A673 (cell line): Measurements from ENCODE around the gene NTN3. TPM values are rescaled to one million over a fixed set of nuclear protein-coding genes. Genes with fewer than 3 reads are reported as not detected.

Source experiments
- BruUV-seq: library from RNA; stranded (reverse); fragments of 400-500 nt; replicated peaks from 2 replicates; lab custom pipeline; 2021; lab: Mats Ljungman, UMichigan
- CTCF ChIA-PET: fragments of 300-600 bp; sonication (Branson Sonifier 250); formaldehyde crosslinking; loops from one replicate; lab custom pipeline; 2022; ENCODE audit warnings: antibody characterized with exemption; lab: Charles Lee
- POLR2A ChIA-PET: fragments of 300-600 bp; sonication (Branson Sonifier 250); formaldehyde crosslinking; loops from one replicate; lab custom pipeline; 2022; ENCODE audit warnings: antibody characterized with exemption; ENCODE audit not compliant: low non-redundant PET; lab: Charles Lee
- DNase-seq: peaks from one replicate; pipeline ENCODE4 v3.0.0-alpha.2; 2015; ENCODE audit warnings: low spot score
- H3K27ac ChIP-seq: fragments of 200-600 bp; sonication (generic); 2 replicates; pipeline ENCODE4 v1.5.1; 2016; ENCODE audit warnings: mixed run types, low read depth, mild to moderate bottlenecking, mixed read lengths, antibody characterized with exemption, low read length; ENCODE audit not compliant: poor library complexity, severe bottlenecking
- H3K27me3 ChIP-seq: fragments of 200-600 bp; sonication (generic); replicated peaks from 2 replicates; pipeline ENCODE4 v1.6.1; 2017; ENCODE audit warnings: mixed run types, low read depth, mild to moderate bottlenecking, mixed read lengths, antibody characterized with exemption, low read length; ENCODE audit not compliant: insufficient read depth, poor library complexity
- H3K36me3 ChIP-seq: fragments of 200-600 bp; sonication (generic); 2 replicates; pipeline ENCODE4 v1.6.1; 2016; ENCODE audit warnings: mixed run types, mild to moderate bottlenecking, mixed read lengths, antibody characterized with exemption, low read length; ENCODE audit not compliant: insufficient read depth, poor library complexity, severe bottlenecking
- H3K4me1 ChIP-seq: fragments of 200-600 bp; sonication (generic); 2 replicates; pipeline ENCODE4 v1.6.1; 2017; ENCODE audit warnings: mixed run types, mild to moderate bottlenecking, mixed read lengths, antibody characterized with exemption, low read length; ENCODE audit not compliant: insufficient read depth, poor library complexity, severe bottlenecking
- H3K4me3 ChIP-seq: fragments of 200-600 bp; sonication (generic); 2 replicates; pipeline ENCODE4 v1.5.1; 2016; ENCODE audit warnings: low read depth, mixed run types, mild to moderate bottlenecking, mixed read lengths, low read length; ENCODE audit not compliant: poor library complexity, severe bottlenecking
- H3K9me3 ChIP-seq: fragments of 200-600 bp; sonication (generic); 2 replicates; pipeline ENCODE4 v1.6.1; 2016; ENCODE audit warnings: mixed run types, low read depth, mild to moderate bottlenecking, mixed read lengths, antibody characterized with exemption, low read length; ENCODE audit not compliant: poor library complexity, severe bottlenecking
- EZH2 ChIP-seq: fragments of 200-600 bp; sonication (generic); IDR thresholded peaks from 2 replicates; pipeline ENCODE4 v1.6.1; 2017; ENCODE audit warnings: borderline replicate concordance, low read depth, mild to moderate bottlenecking, mixed read lengths, antibody characterized with exemption, low read length; ENCODE audit not compliant: poor library complexity, severe bottlenecking
- intact Hi-C: fragments of 100-400 bp; cut with micrococcal nuclease; formaldehyde crosslinking; loops from one replicate; pipeline ENCODE4 v1.10.0; 2022; ENCODE audit not compliant: unreplicated experiment
- total RNA-seq: library from RNA; stranded (reverse); gene quantifications from 2 replicates; pipeline ENCODE4 v1.2.3, GENCODE V29; 2021
- TF ChIP-seq, protein P1 (sequence below): fragments of 300-800, 200-600 bp; sonication (generic); conservative IDR thresholded peaks from 2 replicates; pipeline ENCODE4 v1.5.1; 2017; ENCODE audit warnings: low read depth, mild to moderate bottlenecking, antibody characterized with exemption, low read length, moderate library complexity, mixed read lengths

The NTN3 gene
- total RNA-seq, 1 experiment from 2014 or later = 1.6 TPM

DNA sequence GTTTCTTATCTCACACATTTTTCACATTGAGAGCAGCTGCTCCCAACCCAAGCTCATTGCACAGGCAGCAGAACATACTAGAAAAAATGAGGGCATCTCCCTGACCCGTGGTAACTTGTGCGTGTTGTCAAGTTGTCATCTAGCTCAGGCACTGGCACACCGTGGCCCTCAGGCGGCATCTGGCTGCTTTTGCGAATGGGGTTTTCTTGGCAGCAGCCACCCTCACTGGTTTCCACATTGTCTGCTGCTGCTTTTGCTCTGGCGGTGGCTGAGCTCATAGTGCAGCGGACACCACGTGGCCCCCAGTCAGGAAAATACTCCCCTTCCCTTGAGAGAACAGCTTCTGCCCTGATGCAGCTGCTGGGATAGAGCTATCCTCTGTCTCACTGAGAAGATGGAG is 20.6 kb upstream of the NTN3 start:
- Histone ChIP-seq H3K9me3 (no peaks in the 10 kb centered on the region), H3K27me3 (no peaks in the 10 kb centered on the region), H3K27ac (no peak overlapping the region), H3K36me3 (peaks cover 96% of the 10 kb centered on the region), H3K4me1 (no peaks in the 10 kb centered on the region), H3K4me3 (no peak overlapping the region)
- intact Hi-C loops = no loop called here
- CTCF ChIA-PET = no interaction called here
- no TSS peak for BruUV-seq
- POLR2A ChIA-PET = interaction anchor here (0.6 kb wide), 1 partner anchor 18 kb away, joined by 18 read pairs; no protein-coding TSS in a partner anchor
- DNase-seq = no peak
- TF ChIP-seq, protein P1, sequence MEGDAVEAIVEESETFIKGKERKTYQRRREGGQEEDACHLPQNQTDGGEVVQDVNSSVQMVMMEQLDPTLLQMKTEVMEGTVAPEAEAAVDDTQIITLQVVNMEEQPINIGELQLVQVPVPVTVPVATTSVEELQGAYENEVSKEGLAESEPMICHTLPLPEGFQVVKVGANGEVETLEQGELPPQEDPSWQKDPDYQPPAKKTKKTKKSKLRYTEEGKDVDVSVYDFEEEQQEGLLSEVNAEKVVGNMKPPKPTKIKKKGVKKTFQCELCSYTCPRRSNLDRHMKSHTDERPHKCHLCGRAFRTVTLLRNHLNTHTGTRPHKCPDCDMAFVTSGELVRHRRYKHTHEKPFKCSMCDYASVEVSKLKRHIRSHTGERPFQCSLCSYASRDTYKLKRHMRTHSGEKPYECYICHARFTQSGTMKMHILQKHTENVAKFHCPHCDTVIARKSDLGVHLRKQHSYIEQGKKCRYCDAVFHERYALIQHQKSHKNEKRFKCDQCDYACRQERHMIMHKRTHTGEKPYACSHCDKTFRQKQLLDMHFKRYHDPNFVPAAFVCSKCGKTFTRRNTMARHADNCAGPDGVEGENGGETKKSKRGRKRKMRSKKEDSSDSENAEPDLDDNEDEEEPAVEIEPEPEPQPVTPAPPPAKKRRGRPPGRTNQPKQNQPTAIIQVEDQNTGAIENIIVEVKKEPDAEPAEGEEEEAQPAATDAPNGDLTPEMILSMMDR = no peak
- no peak for TF ChIP-seq EZH2

DNA sequence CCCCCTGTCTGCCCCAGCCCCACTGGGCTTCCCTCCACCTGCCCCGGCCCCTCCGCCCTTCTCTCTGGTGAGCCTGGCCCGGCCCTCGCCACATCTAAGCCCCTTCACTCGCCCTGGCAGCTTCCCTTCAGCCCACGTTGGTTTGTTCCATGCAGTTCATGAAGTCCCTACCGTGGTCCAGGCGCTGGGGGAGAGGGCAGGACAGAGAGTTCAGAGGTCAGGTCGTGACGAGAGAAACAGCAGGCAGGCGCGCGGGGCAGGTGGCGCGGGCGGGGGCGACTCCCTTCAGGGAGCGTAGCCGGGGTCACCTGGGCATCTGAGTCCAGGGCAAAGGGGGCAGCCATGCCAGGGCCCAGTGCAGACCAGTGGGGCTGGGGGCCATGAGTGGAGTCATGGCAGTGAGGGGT is 20.1 kb upstream of the NTN3 start:
- Histone ChIP-seq H3K4me1 (no peaks in the 10 kb centered on the region), H3K36me3 (peaks cover 96% of the 10 kb centered on the region), H3K27me3 (no peaks in the 10 kb centered on the region), H3K9me3 (no peaks in the 10 kb centered on the region), H3K4me3 (no peak overlapping the region), H3K27ac (no peak overlapping the region)
- intact Hi-C loops = no loop called here
- TF ChIP-seq, protein P1 = no peak
- no peak for TF ChIP-seq EZH2
- POLR2A ChIA-PET = interaction anchor here (0.6 kb wide), 1 partner anchor 17 kb away, joined by 18 read pairs; no protein-coding TSS in a partner anchor
- no peak for DNase-seq
- CTCF ChIA-PET = no interaction called here
- no TSS peak for BruUV-seq

DNA sequence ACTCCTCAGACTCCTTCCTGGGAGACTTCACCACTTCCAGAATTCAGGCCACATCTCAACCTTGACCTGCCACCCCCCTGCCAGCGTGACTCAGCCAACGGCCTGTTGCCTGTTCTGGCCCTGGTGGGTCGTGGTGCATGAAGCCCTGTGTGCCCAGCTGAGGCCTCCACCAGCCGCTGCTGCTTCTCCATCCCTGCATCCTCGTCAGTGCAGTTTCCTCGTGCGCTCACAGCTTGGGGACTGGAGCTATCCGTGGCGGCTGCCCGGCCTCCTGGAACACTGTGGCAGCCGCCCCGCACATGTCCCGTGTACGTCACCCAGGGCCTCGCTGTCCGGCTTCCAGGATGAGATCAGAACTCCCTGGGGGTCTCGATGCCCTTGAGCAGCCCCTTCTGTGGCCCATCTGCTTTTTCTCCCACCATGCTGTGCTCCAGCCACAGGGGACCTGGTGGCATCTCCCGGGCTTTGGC is 19.2 kb upstream of the NTN3 start:
- BruUV-seq = no TSS peak
- intact Hi-C loops = no loop called here
- Histone ChIP-seq H3K4me3 (no peak overlapping the region), H3K9me3 (no peaks in the 10 kb centered on the region), H3K27ac (no peak overlapping the region), H3K36me3 (peaks cover 96% of the 10 kb centered on the region), H3K4me1 (no peaks in the 10 kb centered on the region), H3K27me3 (no peaks in the 10 kb centered on the region)
- ChIA-PET POLR2A (no interaction called here), CTCF (no interaction called here)
- TF ChIP-seq, protein P1 = no peak
- TF ChIP-seq EZH2 = no peak
- DNase-seq = no peak
